K562 (cell line): ENCODE measurements around the gene TUBB4B. TPM values are rescaled to one million over a fixed set of nuclear protein-coding genes. Genes with fewer than 3 reads are reported as not detected.

ENCODE experiments used
- ATF1 ChIP-seq, 2 experiments: fragments of 450-650 bp in 1 of 2; IDR thresholded peaks; 2 replicates each; pipeline ENCODE4 v1.6.1; 2016; ENCODE audit warnings: missing compliant biosample characterization in 1 of 2, missing genetic modification characterization in 1 of 2
- BMI1 ChIP-seq: fragments of 150-350 bp; IDR thresholded peaks from 2 replicates; pipeline ENCODE4 v1.6.1; 2014; ENCODE audit warnings: low read length
- CREB3L1 ChIP-seq: fragments of 450-650 bp; IDR thresholded peaks from 2 replicates; pipeline ENCODE4 v1.6.1; 2014; ENCODE audit warnings: low read depth, mild to moderate bottlenecking, moderate library complexity, borderline replicate concordance
- DIDO1 ChIP-seq: fragments of 450-650 bp; IDR thresholded peaks from 2 replicates; pipeline ENCODE4 v1.6.1; 2016; ENCODE audit warnings: low read depth, missing biosample characterization, missing genetic modification characterization
- GABPB1 ChIP-seq: sonication (generic); formaldehyde crosslinking; IDR thresholded peaks from 2 replicates; pipeline ENCODE4 v1.8.0; 2022; ENCODE audit warnings: mild to moderate bottlenecking, missing genetic modification reagents
- GTF2B ChIP-seq: IDR thresholded peaks from 2 replicates; pipeline ENCODE4 v1.6.1; 2011; ENCODE audit not compliant: insufficient read length; ENCODE audit errors: extremely low read depth
- HMG20A ChIP-seq: fragments of 450-650 bp; formaldehyde crosslinking; conservative IDR thresholded peaks from 2 replicates; pipeline ENCODE4 v1.4.0; 2020; ENCODE audit warnings: mild to moderate bottlenecking, mixed read lengths
- JUND ChIP-seq, 2 experiments: IDR thresholded peaks; 2 replicates in 1 of 2; 3 replicates in 1 of 2; pipeline ENCODE4 v1.6.1; 2011; ENCODE audit warnings: borderline replicate concordance in 2 of 2, low read depth in 2 of 2, low read length in 2 of 2, improper control_type of control experiment in 1 of 2, missing biosample characterization in 1 of 2, missing genetic modification characterization in 1 of 2, missing genetic modification reagents in 1 of 2
- MYBL2 ChIP-seq, 2 experiments: fragments of 450-650 bp in 1 of 2; sonication (generic) in 1 of 2; formaldehyde crosslinking in 1 of 2; IDR thresholded peaks; 2 replicates each; pipeline versions ENCODE4 v1.6.1 to v1.8.1; 2017 to 2022; ENCODE audit warnings: borderline replicate concordance in 1 of 2, inconsistent platforms in 1 of 2, low read depth in 1 of 2, mild to moderate bottlenecking in 1 of 2, missing genetic modification reagents in 1 of 2, moderate library complexity in 1 of 2
- NR2C2 ChIP-seq, 2 experiments: fragments of 200-800 bp in 1 of 2; sonication (Bioruptor generic) in 1 of 2; sonication (generic) in 1 of 2; formaldehyde crosslinking in 1 of 2; IDR thresholded peaks; 2 replicates each; pipeline versions ENCODE4 v1.6.1 to v1.8.0; 2016 to 2022; ENCODE audit warnings: mild to moderate bottlenecking in 1 of 2, missing compliant biosample characterization in 1 of 2, missing genetic modification characterization in 1 of 2, missing genetic modification reagents in 1 of 2
- NR2F6 ChIP-seq: fragments of 450-650 bp; formaldehyde crosslinking; IDR thresholded peaks from 2 replicates; pipeline ENCODE4 v1.4.0; 2020; ENCODE audit warnings: mild to moderate bottlenecking
- PML ChIP-seq: IDR thresholded peaks from 2 replicates; pipeline ENCODE4 v1.6.1; 2012; ENCODE audit warnings: low read length, inconsistent platforms
- RB1 ChIP-seq: fragments of 450-650 bp; IDR thresholded peaks from 2 replicates; pipeline ENCODE4 v1.6.1; 2017; ENCODE audit warnings: low read depth, mild to moderate bottlenecking
- RBBP5 ChIP-seq: fragments of 200-600 bp; sonication (generic); IDR thresholded peaks from 2 replicates; pipeline ENCODE4 v1.6.1; 2012; ENCODE audit warnings: borderline replicate concordance, mild to moderate bottlenecking, low read length, control low read depth, inconsistent platforms; ENCODE audit not compliant: insufficient read depth, poor library complexity, severe bottlenecking
- RBM22 ChIP-seq: fragments of 200-400 bp; formaldehyde crosslinking; IDR thresholded peaks from 2 replicates; pipeline ENCODE4 v1.6.1; 2018; ENCODE audit warnings: low read length, low read depth; ENCODE audit not compliant: poor library complexity, severe bottlenecking
- RHOXF2B ChIP-seq: fragments of 250-450 bp; sonication (Bioruptor Pico); conservative IDR thresholded peaks from 2 replicates; pipeline ENCODE4 v1.5.1; 2021
- SP2 ChIP-seq: IDR thresholded peaks from 2 replicates; pipeline ENCODE4 v1.6.1; 2011; ENCODE audit warnings: mild to moderate bottlenecking, low read depth, low read length, moderate library complexity; ENCODE audit not compliant: poor library complexity, severe bottlenecking; ENCODE audit errors: extremely low read depth
- STAT5B ChIP-seq: fragments of 250-450 bp; sonication (Bioruptor Pico); IDR thresholded peaks from 2 replicates; pipeline ENCODE4 v1.8.0; 2021; ENCODE audit warnings: mild to moderate bottlenecking, inconsistent platforms
- TBP ChIP-seq: optimal IDR thresholded peaks from 2 replicates; pipeline ENCODE3; 2011; ENCODE audit warnings: low read depth, low read length, improper control_type of control experiment
- ZBTB17 ChIP-seq: fragments of 450-650 bp; formaldehyde crosslinking; IDR thresholded peaks from 2 replicates; pipeline ENCODE4 v1.4.0; 2020; ENCODE audit warnings: mild to moderate bottlenecking
- ZNF143 ChIP-seq: sonication (generic); formaldehyde crosslinking; IDR thresholded peaks from 2 replicates; pipeline ENCODE4 v1.9.0; 2022; ENCODE audit warnings: mild to moderate bottlenecking, missing genetic modification reagents
- ZNF197 ChIP-seq: fragments of 200-800 bp; sonication (Bioruptor generic); IDR thresholded peaks from 2 replicates; pipeline ENCODE4 v1.6.1; 2016; ENCODE audit warnings: low read depth, missing genetic modification characterization, missing compliant biosample characterization
- ZNF316 ChIP-seq: fragments of 450-650 bp; IDR thresholded peaks from 2 replicates; pipeline ENCODE4 v1.6.1; 2016
- ZNF830 ChIP-seq: fragments of 250-450 bp; sonication (Bioruptor Pico); IDR thresholded peaks from 2 replicates; pipeline ENCODE4 v1.5.0; 2021; ENCODE audit warnings: mild to moderate bottlenecking
- polyA plus RNA-seq, 8 experiments: library from polyadenylated mRNA; depleted of rRNA in 4 of 8; stranded (reverse) in 5 of 8; unstranded in 3 of 8; fragments of >200 nt; fragmentation: Nextera tagmentation in 2 of 8; fragmentation: Illumina TruSeq in 1 of 8; extraction: Ambion mirVana in 2 of 8; extraction: Trizol in 1 of 8; gene quantifications; 2 replicates each; pipeline versions ENCODE4 v1.2.1 to v1.2.3, GENCODE V29; 2011 to 2014; ENCODE audit warnings: inconsistent platforms in 1 of 8, missing spikeins in 1 of 8
- total RNA-seq, 7 experiments: library from RNA; depleted of rRNA in 6 of 7; stranded (reverse); fragments of >200 nt in 6 of 7; fragmentation: Illumina TruSeq in 2 of 7; extraction: Trizol in 2 of 7; gene quantifications; 2 replicates each; pipeline versions ENCODE4 v1.2.1 to v1.2.3, GENCODE V29; 2011 to 2021; ENCODE audit warnings: low replicate concordance in 1 of 7

The TUBB4B gene
- total and polyA plus RNA-seq, 9 of the 15 experiments (the other 6 are each of a cell fraction or from before 2014, with no cell fraction given): 24.1 to 443 (median 268) TPM

GRCh38 chr9:137223078-137223970, 17.8 kb upstream of the TUBB4B start (continued):
- TF ChIP-seq RBM22 (no peak), ZNF830 (CRISPR knock-in tag) (0 out of 2 replicates have a peak, but pooled peaks have one; percentile 16), JUND (IDR thresholded peaks at IDR 0.05; ENCODE audit: borderline replicate concordance, low read depth, low read length) (peak; percentile 45; the same call in 1 of the 2 replicates), JUND (tag; IDR thresholded peaks at IDR 0.05; ENCODE audit: borderline replicate concordance, low read depth, low read length) (no peak; the same call in 2 of the 3 replicates), NR2C2 (CRISPR knock-in tag; IDR thresholded peaks at IDR 0.05) (no peak), NR2C2 (tag; IDR thresholded peaks at IDR 0.05) (peak; percentile 42; the same call in 1 of the 2 replicates), RBBP5 (no peak), ZNF197 (CRISPR knock-in tag) (no peak), HMG20A (CRISPR knock-in tag) (no peak), RB1 (peak; percentile 42; the same call in 1 of the 2 replicates), RHOXF2B (CRISPR knock-in tag) (no peak), SP2 (peak; percentile 56), ATF1 (CRISPR knock-in tag; IDR thresholded peaks at IDR 0.05) (no peak), ATF1 (tag; IDR thresholded peaks at IDR 0.05) (peak; percentile 50), DIDO1 (tag) (peak; percentile 15; the same call in 1 of the 2 replicates), GABPB1 (CRISPR knock-in tag) (peak; percentile 92), NR2F6 (CRISPR knock-in tag) (no peak), CREB3L1 (peak; percentile 49; the same call in 1 of the 2 replicates), BMI1 (no peak), MYBL2 (IDR thresholded peaks at IDR 0.05; ENCODE audit: low read depth) (no peak), MYBL2 (CRISPR knock-in tag; IDR thresholded peaks at IDR 0.05; ENCODE audit: borderline replicate concordance) (no peak), ZNF143 (CRISPR knock-in tag) (peak; percentile 75), ZNF316 (no peak), GTF2B (no peak), ZBTB17 (CRISPR knock-in tag) (0 out of 2 replicates have a peak, but pooled peaks have one; percentile 68), TBP (peak; percentile 58), PML (peak; percentile 51; the same call in 1 of the 2 replicates), STAT5B (CRISPR knock-in tag) (no peak)
